ENCODE data around the gene APEX1. TPM values are rescaled to one million over a fixed set of nuclear protein-coding genes. Genes with fewer than 3 reads are reported as not detected.

Gene APEX1
- total RNA-seq, 1 experiment from 2014 or later: 340 TPM

DNA sequence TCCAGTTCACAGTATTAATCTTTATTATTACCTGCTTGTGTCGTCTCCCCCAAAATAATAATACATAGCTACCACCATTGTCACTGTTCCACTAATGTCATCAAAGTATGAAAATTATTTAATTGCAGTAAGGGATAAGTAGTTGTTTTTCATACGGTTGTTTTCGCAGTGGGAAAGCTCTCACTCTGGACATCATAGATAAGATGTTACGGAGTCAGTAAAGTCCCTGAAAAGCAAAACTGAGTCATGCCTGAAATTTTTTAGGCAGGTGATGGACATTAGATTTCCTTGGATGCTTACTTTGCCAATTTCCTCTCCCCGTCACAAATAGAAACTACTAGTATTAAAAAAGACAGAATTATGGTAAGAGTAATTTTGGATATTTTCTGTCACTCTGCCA lies 27.4 kb downstream of the APEX1 start:
- Histone ChIP-seq H4K8ac (replicated peaks; ENCODE audit: insufficient read length, low read depth, low read length) (no peak overlapping the region), H2AFZ (ENCODE audit: low read length) (no peak overlapping the region), H2AK5ac (ENCODE audit: insufficient read length, low read length) (no peak overlapping the region), H4K20me1 (ENCODE audit: control insufficient read depth, insufficient read depth, insufficient read length) (no peaks in the 10 kb centered on the region), H3K9ac (ENCODE audit: extremely low read depth, insufficient read length, low read length) (no peak overlapping the region), H4K5ac (ENCODE audit: insufficient read length, low read depth, low read length) (no peak overlapping the region), H3K18ac (ENCODE audit: insufficient read length, low read depth, low read length) (no peak overlapping the region), H4K91ac (ENCODE audit: insufficient read length, low read depth, low read length) (no peak overlapping the region), H3K4ac (ENCODE audit: low read depth, low read length) (no peak overlapping the region), H2BK12ac (ENCODE audit: insufficient read length, low read depth, low read length) (no peak overlapping the region), H3K27me3 (ENCODE audit: insufficient read depth, low read length) (no peaks in the 10 kb centered on the region), H3K14ac (ENCODE audit: insufficient read depth, low read length) (no peak overlapping the region), H3K79me2 (ENCODE audit: insufficient read depth, low read length) (no peaks in the 10 kb centered on the region), H3K4me1 (ENCODE audit: insufficient read depth, low read length) (peaks cover 7% of the 10 kb centered on the region; the same call in 1 of the 2 replicates), H3T11ph (ENCODE audit: low read length) (no peak overlapping the region), H3K27ac (ENCODE audit: insufficient read length, low read depth, low read length) (no peak overlapping the region), H2BK15ac (ENCODE audit: low read depth, low read length) (no peak overlapping the region), H3K23ac (ENCODE audit: insufficient read length, low read depth, low read length) (no peak overlapping the region), H3K56ac (ENCODE audit: insufficient read length, low read depth, low read length) (no peak overlapping the region), H3K9me3 (ENCODE audit: control insufficient read depth, low read depth, low read length) (no peaks in the 10 kb centered on the region), H3K4me2 (ENCODE audit: insufficient read depth, insufficient read length, low read length) (no peak overlapping the region), H3K79me1 (ENCODE audit: insufficient read depth, low read depth, low read length, poor library complexity, severe bottlenecking) (no peaks in the 10 kb centered on the region), H2BK5ac (ENCODE audit: insufficient read length, low read length) (no peak overlapping the region), H2BK20ac (ENCODE audit: low read depth, low read length, poor library complexity, severe bottlenecking) (no peak overlapping the region), H3K23me2 (ENCODE audit: insufficient read length, low read depth, low read length, poor library complexity, severe bottlenecking) (no peaks in the 10 kb centered on the region), H2BK120ac (ENCODE audit: low read depth, low read length, poor library complexity, severe bottlenecking) (no peak overlapping the region)
- no peaks in the 10 kb centered on the region for H3K9me3 Mint-ChIP-seq
- no CpG with 5 or more reads among the region's 5 CpGs for WGBS (ENCODE audit: extremely low coverage, insufficient read length, low lambda C conversion rate)
- DNase-seq: no peak
- H3K27ac Mint-ChIP-seq: no peak overlapping the region
- TF ChIP-seq, protein P1, sequence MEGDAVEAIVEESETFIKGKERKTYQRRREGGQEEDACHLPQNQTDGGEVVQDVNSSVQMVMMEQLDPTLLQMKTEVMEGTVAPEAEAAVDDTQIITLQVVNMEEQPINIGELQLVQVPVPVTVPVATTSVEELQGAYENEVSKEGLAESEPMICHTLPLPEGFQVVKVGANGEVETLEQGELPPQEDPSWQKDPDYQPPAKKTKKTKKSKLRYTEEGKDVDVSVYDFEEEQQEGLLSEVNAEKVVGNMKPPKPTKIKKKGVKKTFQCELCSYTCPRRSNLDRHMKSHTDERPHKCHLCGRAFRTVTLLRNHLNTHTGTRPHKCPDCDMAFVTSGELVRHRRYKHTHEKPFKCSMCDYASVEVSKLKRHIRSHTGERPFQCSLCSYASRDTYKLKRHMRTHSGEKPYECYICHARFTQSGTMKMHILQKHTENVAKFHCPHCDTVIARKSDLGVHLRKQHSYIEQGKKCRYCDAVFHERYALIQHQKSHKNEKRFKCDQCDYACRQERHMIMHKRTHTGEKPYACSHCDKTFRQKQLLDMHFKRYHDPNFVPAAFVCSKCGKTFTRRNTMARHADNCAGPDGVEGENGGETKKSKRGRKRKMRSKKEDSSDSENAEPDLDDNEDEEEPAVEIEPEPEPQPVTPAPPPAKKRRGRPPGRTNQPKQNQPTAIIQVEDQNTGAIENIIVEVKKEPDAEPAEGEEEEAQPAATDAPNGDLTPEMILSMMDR (conservative IDR thresholded peaks at IDR 0.05): no peak
- peaks cover 3 to 9% (median 8%) of the 10 kb centered on the region in 3 experiments; a peak in 5 of 7 replicates for H3K36me3 Mint-ChIP-seq (ENCODE audit: insufficient read depth in 1 of 3, low read depth in 3 of 3)
- H3K4me1 Mint-ChIP-seq: peaks cover 32 to 37% of the 10 kb centered on the region in 2 experiments
- H3K27me3 Mint-ChIP-seq (ENCODE audit: low read depth): no peaks in the 10 kb centered on the region
- no peak overlapping the region for H3K4me3 Mint-ChIP-seq

All from H9 (cell line).